Bronchial epithelial cell (primary cell): ENCODE data around the gene ALKBH5. TPM values are rescaled to one million over a fixed set of nuclear protein-coding genes. Genes with fewer than 3 reads are reported as not detected.

Experiments used
- DNase-seq: peaks from one replicate; pipeline ENCODE4 v3.0.0-alpha.2; 2010; ENCODE audit warnings: low read depth
- FAIRE-seq: peaks from 2 replicates; lab custom pipeline; 2011; peaks lifted over from hg19 to GRCh38; lab: Jason Lieb, UNC
- H3K27me3 ChIP-seq: 2 replicates; pipeline ENCODE4 v1.5.1; 2011; ENCODE audit warnings: low read length; ENCODE audit not compliant: control insufficient read depth, insufficient read depth
- H3K36me3 ChIP-seq: 2 replicates; pipeline ENCODE4 v1.5.1; 2011; ENCODE audit warnings: low read length; ENCODE audit not compliant: control insufficient read depth, insufficient read depth
- H3K4me3 ChIP-seq: 2 replicates; pipeline ENCODE4 v1.5.1; 2011; ENCODE audit warnings: mild to moderate bottlenecking, low read depth, low read length, control low read depth
- CTCF ChIP-seq: IDR thresholded peaks from 2 replicates; pipeline ENCODE4 v1.5.1; 2011; ENCODE audit warnings: mild to moderate bottlenecking, moderate library complexity, low read length, control low read depth, inconsistent platforms; ENCODE audit not compliant: insufficient read depth, severe bottlenecking
- total RNA-seq: library from RNA; depleted of rRNA; stranded (reverse); fragments of >200 nt; gene quantifications from 2 replicates; pipeline ENCODE4 v1.2.1, GENCODE V29; 2014

ALKBH5 gene
- total RNA-seq, 1 donor from 2014 or later, result 104 TPM

- DNase-seq (no peak), FAIRE-seq (no peak)
These were observed 43.7 kb upstream of the ALKBH5 start for GRCh38 chr17:18139949-18140348.

GRCh38 chr17:18140648-18141047 lies 43.0 kb upstream of the ALKBH5 start:
- Histone ChIP-seq H3K36me3 (no peaks in the 10 kb centered on the region), H3K4me3 (no peak overlapping the region), H3K27me3 (peaks cover 6% of the 10 kb centered on the region)
- no peak for FAIRE-seq
- DNase-seq, result no peak
- TF ChIP-seq CTCF, result no peak

More at GRCh38 chr17:18139949-18140348, 43.7 kb upstream of the ALKBH5 start:
- no peaks in the 10 kb centered on the region for H3K36me3 ChIP-seq
- peaks cover 7% of the 10 kb centered on the region for H3K27me3 ChIP-seq
- peak; percentile 36 for TF ChIP-seq CTCF
- no peak overlapping the region for H3K4me3 ChIP-seq

GRCh38 chr17:18141210-18141803 lies 42.3 kb upstream of the ALKBH5 start:
- peak; percentile 52 for DNase-seq
- Histone ChIP-seq H3K36me3 (no peaks in the 10 kb centered on the region), H3K27me3 (peaks cover 4% of the 10 kb centered on the region), H3K4me3 (no peak overlapping the region)
- FAIRE-seq, result no peak
- peak; percentile 29 for TF ChIP-seq CTCF

DNA sequence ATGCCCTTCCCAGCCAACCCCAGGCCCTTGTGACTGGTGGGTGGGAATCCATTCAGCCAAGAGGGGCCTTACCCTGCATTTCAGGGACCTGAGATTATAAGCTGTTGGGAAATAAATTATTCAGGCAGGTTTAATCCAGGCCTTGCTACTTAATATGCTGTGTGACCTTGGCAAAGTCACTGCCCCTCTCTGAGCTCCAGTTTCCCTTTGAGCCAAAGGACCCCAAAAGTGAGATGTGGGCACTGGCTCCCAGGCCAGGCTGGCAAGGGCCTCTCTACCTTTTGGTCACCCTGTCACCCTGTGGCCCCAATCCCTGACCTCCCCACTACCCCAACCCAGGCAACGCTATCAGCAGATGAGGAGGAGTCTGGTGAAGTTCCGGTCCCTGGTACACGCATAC lies 41.2 kb upstream of the ALKBH5 start:
- FAIRE-seq, result no peak
- TF ChIP-seq CTCF, result no peak
- Histone ChIP-seq H3K36me3 (no peaks in the 10 kb centered on the region), H3K4me3 (no peak overlapping the region), H3K27me3 (peaks cover 4% of the 10 kb centered on the region)
- no peak for DNase-seq

- DNase-seq, result peak; percentile 38
- peak; percentile 83 for TF ChIP-seq CTCF
- Histone ChIP-seq H3K4me3 (no peak overlapping the region), H3K36me3 (no peaks in the 10 kb centered on the region), H3K27me3 (peaks cover 4% of the 10 kb centered on the region)
- FAIRE-seq, result peak; percentile 87
These were observed 40.3 kb upstream of the ALKBH5 start for GRCh38 chr17:18143044-18143936.
